Endothelial cell of umbilical vein (primary cell): ENCODE data around the gene ANXA6.

Experiments used
- EZH2 ChIP-seq: IDR thresholded peaks from 2 replicates; pipeline ENCODE4 v1.6.1; 2012; ENCODE audit warnings: borderline replicate concordance, low read depth, mild to moderate bottlenecking, moderate library complexity, low read length, inconsistent platforms; ENCODE audit not compliant: severe bottlenecking
- MYC ChIP-seq: IDR thresholded peaks from one replicate; pipeline ENCODE4 v1.6.1; 2011; ENCODE audit warnings: mild to moderate bottlenecking, low read depth, low read length
- POLR2A ChIP-seq: IDR thresholded peaks from 2 replicates; pipeline ENCODE4 v1.6.1; 2012; ENCODE audit warnings: low read depth, mild to moderate bottlenecking, control low read depth, low read length

- TF ChIP-seq MYC, result no peak
- TF ChIP-seq POLR2A, result no peak
- no peak for TF ChIP-seq EZH2
Observed at GRCh38 chr5:151067632-151068432, 89.7 kb downstream of the ANXA6 start.
